ENCODE data around the gene CPLX3. TPM values are rescaled to one million over a fixed set of nuclear protein-coding genes. Genes with fewer than 3 reads are reported as not detected.

CPLX3 gene
- polyA plus RNA-seq, 1 experiment, result not detected

DNA sequence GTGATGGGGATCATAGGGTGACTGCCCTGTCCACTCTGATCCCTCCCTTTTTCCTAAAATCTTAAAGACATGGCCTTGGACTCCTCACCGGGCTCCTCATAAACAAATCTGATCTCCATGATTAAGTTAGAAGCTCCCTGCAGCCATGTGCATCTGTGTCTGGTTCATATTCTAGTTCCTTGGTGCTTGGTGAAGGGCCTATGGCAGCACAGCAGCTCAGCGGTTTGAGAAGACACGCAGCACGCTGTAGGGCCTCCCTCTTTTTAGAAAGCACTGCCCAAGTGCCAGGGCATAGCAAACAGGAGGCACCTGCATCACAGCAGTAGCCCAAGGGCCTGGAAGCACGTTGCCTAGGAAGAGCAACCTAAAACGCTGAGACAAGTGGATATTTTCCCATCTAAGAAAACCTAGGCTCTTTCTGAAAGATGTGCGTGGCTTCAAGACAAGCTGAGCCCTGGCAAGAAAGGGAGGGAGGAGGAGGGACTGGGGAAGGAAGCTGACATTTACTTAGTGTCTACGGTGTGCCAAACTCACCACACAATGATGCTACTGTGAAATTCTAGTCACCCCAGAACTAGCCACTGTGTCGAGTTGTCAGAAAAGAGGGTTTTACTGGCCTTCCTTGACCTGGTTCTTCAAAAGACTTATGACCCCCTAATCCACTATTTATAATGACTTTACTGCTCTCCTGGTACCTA is 31.4 kb downstream of the CPLX3 start:
- DNase-seq (ENCODE audit: low read depth, low spot score), result no peak
- CTCF ChIA-PET, result interaction anchor here (1.7 kb wide), 1 partner anchor 44 kb away, joined by 7 read pairs; no protein-coding TSS in a partner anchor
- no peak overlapping the region for H3K27ac ChIP-seq (ENCODE audit: low read depth, low read length)
- no peaks in the 10 kb centered on the region for H3K9me3 ChIP-seq (ENCODE audit: control insufficient read depth, insufficient read depth, low read length)
- POLR2A ChIA-PET, result interaction anchor here (0.7 kb wide), 1 partner anchor 71 kb away, joined by 7 read pairs; no protein-coding TSS in a partner anchor
- no peaks in the 10 kb centered on the region for H3K27me3 ChIP-seq (ENCODE audit: control insufficient read depth, insufficient read depth, low read length)
- H3K4me3 ChIP-seq (ENCODE audit: low read depth, low read length), result no peak overlapping the region
- TF ChIP-seq, protein P1, sequence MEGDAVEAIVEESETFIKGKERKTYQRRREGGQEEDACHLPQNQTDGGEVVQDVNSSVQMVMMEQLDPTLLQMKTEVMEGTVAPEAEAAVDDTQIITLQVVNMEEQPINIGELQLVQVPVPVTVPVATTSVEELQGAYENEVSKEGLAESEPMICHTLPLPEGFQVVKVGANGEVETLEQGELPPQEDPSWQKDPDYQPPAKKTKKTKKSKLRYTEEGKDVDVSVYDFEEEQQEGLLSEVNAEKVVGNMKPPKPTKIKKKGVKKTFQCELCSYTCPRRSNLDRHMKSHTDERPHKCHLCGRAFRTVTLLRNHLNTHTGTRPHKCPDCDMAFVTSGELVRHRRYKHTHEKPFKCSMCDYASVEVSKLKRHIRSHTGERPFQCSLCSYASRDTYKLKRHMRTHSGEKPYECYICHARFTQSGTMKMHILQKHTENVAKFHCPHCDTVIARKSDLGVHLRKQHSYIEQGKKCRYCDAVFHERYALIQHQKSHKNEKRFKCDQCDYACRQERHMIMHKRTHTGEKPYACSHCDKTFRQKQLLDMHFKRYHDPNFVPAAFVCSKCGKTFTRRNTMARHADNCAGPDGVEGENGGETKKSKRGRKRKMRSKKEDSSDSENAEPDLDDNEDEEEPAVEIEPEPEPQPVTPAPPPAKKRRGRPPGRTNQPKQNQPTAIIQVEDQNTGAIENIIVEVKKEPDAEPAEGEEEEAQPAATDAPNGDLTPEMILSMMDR (IDR thresholded peaks at IDR 0.05; ENCODE audit: low read depth, low read length), result no peak

DNA sequence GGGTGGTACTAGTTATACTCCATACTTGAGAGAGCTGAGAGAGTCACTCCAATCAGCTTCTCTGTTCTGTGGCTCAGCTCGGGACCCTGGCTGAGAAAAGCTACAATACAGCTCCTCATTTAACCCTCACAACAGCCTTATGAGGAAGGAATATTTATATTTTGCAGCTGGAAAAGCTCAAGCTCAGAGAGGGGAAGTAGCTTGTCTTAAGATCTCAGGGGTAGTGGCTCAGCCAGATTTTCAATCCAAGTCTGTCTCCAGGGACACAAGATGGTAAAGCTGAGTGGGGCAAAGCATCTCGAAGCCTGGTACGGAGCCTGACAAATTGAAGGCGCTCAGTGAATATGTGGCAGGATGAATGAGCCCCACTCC is 31.9 kb downstream of the CPLX3 start:
- Histone ChIP-seq H3K27ac (ENCODE audit: low read depth, low read length) (no peak overlapping the region), H3K4me3 (ENCODE audit: low read depth, low read length) (no peak overlapping the region), H3K9me3 (ENCODE audit: control insufficient read depth, insufficient read depth, low read length) (no peaks in the 10 kb centered on the region), H3K27me3 (ENCODE audit: control insufficient read depth, insufficient read depth, low read length) (no peaks in the 10 kb centered on the region)
- TF ChIP-seq, protein P1 (IDR thresholded peaks at IDR 0.05; ENCODE audit: low read depth, low read length), result no peak
- ChIA-PET CTCF (interaction anchor here (1.7 kb wide), 1 partner anchor 43 kb away, joined by 7 read pairs; no protein-coding TSS in a partner anchor), POLR2A (interaction anchor here (0.7 kb wide), 1 partner anchor 71 kb away, joined by 7 read pairs; no protein-coding TSS in a partner anchor)
- DNase-seq (ENCODE audit: low read depth, low spot score), result no peak

DNA sequence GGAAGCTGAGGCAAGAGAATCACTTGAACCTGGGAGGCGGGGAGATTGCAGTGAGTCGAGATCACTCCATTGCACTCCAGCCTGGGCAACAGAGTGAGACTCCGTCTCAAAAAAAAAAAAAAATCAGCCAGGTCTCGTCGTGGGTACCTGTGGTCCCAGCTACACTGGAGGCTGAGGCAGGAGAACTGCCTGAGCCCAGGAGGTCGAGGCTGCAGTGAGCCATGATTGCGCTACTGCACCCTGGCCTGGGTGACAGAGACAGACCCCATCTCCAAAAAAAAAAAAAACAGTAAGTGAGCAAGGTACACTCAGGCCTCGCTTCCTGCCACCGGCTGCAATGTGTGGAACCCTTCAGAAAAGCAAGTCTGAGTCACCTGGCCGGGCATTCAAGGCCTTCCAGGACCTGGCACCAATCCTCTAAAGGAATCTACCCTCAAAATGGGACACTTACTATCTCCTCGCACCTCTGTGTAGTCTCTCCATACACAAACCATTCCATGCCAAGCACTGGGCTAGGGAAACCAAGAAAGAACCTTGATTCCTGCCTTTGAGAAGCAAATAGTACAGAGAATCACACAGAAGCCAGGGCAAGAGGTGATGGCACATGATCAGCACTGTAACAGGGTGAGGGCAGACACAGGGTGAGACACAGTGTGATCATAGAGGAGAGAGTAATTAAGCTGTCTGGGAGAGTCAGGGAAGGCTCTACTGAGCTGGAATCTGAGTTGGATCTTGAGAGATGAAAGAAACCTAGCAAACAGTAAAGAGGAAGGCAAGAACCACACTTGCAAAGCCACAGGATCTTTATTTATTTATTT is 37.0 kb downstream of the CPLX3 start:
- POLR2A ChIA-PET, result no interaction called here
- Histone ChIP-seq H3K4me3 (ENCODE audit: low read depth, low read length) (no peak overlapping the region), H3K9me3 (ENCODE audit: control insufficient read depth, insufficient read depth, low read length) (no peaks in the 10 kb centered on the region), H3K27me3 (ENCODE audit: control insufficient read depth, insufficient read depth, low read length) (no peaks in the 10 kb centered on the region), H3K27ac (ENCODE audit: low read depth, low read length) (no peak overlapping the region)
- DNase-seq (ENCODE audit: low read depth, low spot score), result no peak
- TF ChIP-seq, protein P1 (IDR thresholded peaks at IDR 0.05; ENCODE audit: low read depth, low read length), result no peak
- CTCF ChIA-PET, result interaction anchor here (1.4 kb wide), 1 partner anchor 38 kb away, joined by 4 read pairs; no protein-coding TSS in a partner anchor

DNA sequence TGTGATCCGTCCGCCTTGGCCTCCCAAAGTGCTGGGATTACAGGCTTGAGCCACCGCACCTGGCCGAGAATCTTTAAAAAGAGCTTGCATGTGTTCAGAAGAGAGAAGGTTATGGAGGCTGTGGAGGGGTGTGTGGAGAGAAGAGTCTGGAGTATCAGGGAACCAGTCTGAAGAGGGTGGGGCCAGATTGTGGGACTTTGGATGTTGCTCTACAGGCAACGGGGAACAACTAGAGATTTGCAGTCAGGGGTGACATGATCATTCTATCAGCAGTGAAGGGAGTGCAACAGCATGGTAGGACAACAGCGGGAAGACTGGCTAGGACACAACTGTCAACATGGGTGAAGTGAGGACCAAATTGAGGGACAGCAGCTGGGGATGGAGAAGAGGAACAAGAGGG is 37.9 kb downstream of the CPLX3 start:
- POLR2A ChIA-PET, result no interaction called here
- CTCF ChIA-PET, result no interaction called here
- TF ChIP-seq, protein P1 (IDR thresholded peaks at IDR 0.05; ENCODE audit: low read depth, low read length), result no peak

More for the DNA sequence above, 37.9 kb downstream of the CPLX3 start:
- Histone ChIP-seq H3K27me3 (ENCODE audit: control insufficient read depth, insufficient read depth, low read length) (no peaks in the 10 kb centered on the region), H3K4me3 (ENCODE audit: low read depth, low read length) (no peak overlapping the region), H3K9me3 (ENCODE audit: control insufficient read depth, insufficient read depth, low read length) (no peaks in the 10 kb centered on the region), H3K27ac (ENCODE audit: low read depth, low read length) (no peak overlapping the region)
- DNase-seq (ENCODE audit: low read depth, low spot score), result no peak

All from AG04450 (cell line).